VCaP (cell line): Measurements from ENCODE around the gene ZNF322.

Experiments
- H3K27ac ChIP-seq: fragments of 450-650 bp; 2 replicates; pipeline ENCODE4 v1.5.1; 2017
- CTCF ChIP-seq: fragments of 450-650 bp; conservative IDR thresholded peaks from 2 replicates; pipeline ENCODE4 v1.5.1; 2017; ENCODE audit warnings: mild to moderate bottlenecking, moderate library complexity

ZNF322 gene

GRCh38 chr6:26653007-26653406 is 6.5 kb downstream of the ZNF322 start:
- TF ChIP-seq CTCF = no peak
- H3K27ac ChIP-seq = no peak overlapping the region

DNA sequence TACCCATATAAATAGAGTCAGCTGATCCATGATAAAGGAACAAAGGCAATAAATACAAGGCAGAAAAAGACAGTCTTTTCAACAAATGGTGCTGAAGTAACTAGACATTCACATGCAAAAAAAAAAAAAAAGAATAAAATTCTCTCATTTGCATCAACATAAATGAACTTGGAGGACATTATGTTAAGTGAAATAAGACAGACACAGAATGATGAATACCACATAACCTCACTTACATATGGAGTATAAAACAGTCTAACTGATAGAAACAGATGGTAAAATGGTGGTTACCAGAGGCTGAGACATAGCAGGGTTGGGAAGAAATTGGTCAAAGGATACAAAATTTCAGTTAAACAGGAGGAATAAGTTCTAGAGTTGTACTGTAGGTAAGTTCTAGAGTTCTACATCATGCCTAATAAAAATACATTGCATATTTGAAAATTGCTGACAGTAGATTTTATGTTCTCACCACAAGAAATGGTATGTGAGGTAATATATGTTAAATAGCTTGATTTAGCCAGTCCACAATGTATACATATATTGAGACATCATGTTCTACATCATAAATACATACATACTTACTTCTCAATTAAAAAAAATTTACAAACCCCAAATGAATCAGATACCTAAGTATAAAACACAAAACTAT is 8.3 kb downstream of the ZNF322 start:
- no peak for TF ChIP-seq CTCF
- no peak overlapping the region for H3K27ac ChIP-seq

DNA sequence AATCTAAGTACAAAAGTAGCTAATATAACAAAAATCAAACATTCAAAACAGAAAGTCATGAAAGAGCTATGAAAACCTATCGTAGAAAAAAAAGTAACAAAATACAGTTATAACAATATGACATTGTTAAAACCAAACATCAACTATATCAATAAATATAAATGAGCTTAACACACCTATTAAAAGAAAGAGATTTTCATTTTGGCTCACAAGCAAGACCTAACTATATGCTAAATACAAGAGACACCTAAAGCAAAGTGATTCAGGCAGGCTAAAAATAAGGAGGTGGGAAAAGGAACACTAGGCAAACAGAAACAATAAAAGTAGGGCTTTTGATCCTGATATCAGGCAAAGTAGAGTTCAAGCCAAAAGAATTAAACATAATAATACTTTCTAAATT is 13.5 kb downstream of the ZNF322 start:
- H3K27ac ChIP-seq = no peak overlapping the region
- TF ChIP-seq CTCF = no peak

DNA sequence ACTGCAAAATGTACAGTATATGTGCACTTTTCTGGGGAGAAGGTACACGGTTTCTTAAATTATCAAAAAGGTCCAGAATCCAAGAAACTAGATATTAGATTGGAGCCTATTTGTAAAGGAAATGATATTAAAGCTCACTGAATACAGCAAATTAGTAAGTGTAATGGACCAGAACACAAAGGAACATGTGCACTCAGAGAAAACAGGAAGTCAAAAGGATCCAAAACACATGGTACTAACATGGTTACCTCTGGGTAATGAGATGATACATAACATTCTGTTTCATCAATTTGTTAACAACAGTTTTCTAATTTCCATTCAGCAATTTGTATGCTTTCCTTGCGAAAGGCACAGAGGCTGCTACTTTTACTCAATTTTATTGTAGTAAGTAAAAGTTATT is 18.7 kb downstream of the ZNF322 start:
- no peak for TF ChIP-seq CTCF
- peak overlapping the region; percentile 28; the same call in 1 of the 2 replicates for H3K27ac ChIP-seq

DNA sequence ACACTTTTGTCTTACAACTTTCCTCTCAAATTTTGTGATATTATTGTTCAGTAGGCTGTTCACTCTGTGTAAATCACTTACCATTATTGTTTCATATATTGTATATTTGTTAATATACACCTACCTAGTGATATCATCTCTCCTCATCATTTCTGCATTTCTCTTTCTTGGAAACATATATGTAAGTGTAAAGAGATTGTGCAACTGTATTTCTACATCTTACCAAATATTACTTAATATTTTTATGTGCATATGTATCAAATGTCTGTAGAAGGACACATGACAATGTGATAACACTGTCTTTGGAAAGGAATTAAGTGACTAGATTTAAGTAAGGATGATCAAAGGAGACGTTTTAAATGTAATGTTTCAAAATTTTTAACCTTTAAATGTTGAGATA is 30.2 kb downstream of the ZNF322 start:
- no peak overlapping the region for H3K27ac ChIP-seq
- no peak for TF ChIP-seq CTCF

DNA sequence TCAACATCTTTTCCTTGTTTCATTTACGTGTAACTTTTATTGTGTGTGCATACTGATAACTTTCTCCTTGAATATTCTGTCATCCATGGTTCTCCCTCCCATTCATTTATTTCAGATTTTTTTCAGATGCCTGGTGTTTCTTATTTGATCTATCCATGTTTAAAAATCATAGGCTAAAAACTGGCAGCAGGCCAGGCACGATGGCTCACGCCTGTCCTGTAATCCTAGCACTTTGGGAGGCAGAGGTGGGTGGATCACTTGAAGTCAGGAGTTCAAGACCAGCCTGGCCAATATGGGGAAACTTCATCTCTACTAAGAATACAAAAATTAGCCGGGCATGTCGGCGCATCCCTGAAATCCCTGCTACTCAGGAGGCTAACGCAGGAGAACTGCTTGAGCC is 31.7 kb downstream of the ZNF322 start:
- TF ChIP-seq CTCF = no peak
- H3K27ac ChIP-seq = no peak overlapping the region

DNA sequence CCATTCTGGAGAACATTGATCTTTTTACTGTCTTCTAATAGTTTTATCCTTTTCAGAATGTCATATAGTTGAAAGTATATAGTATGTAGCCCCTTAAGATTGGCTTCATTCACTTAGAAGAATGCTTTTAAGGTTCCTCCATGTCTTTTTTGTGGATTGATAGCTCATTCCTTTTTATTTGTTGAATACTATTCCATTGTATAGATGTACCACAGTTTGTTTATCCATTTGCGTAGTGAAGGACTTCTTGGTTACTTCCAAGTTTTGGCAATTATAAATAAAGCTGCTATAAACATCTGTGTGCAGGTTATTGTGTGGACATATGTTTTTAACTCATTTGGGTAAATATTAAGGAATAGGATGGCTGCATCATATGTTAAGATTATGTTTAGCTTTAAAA is 35.0 kb downstream of the ZNF322 start:
- H3K27ac ChIP-seq = no peak overlapping the region
- TF ChIP-seq CTCF = no peak
